PC-3 (cell line): Measurements from ENCODE around the gene BICRA. TPM values are rescaled to one million over a fixed set of nuclear protein-coding genes. Genes with fewer than 3 reads are reported as not detected.

Source experiments
- ATAC-seq: fragments of 200-7000 bp; cut with Tn5 transposase; 2 replicates; pipeline ENCODE4 v1.9.1; 2020; ENCODE audit warnings: mild to moderate bottlenecking, moderate library complexity
- BruUV-seq: library from RNA; stranded (reverse); fragments of 400-500 nt; replicated peaks from 2 replicates; lab custom pipeline; 2021; lab: Mats Ljungman, UMichigan
- CTCF ChIA-PET: fragments of 300-600 bp; sonication (Branson Sonifier 250); formaldehyde crosslinking; loops from one replicate; lab custom pipeline; 2022; ENCODE audit warnings: antibody characterized with exemption; lab: Charles Lee
- POLR2A ChIA-PET: fragments of 300-600 bp; sonication (Branson Sonifier 250); formaldehyde crosslinking; loops from one replicate; lab custom pipeline; 2022; ENCODE audit warnings: antibody characterized with exemption; ENCODE audit not compliant: unreplicated experiment; lab: Charles Lee
- DNase-seq: peaks from one replicate; pipeline ENCODE4 v3.0.0-alpha.2; 2015
- H2AFZ ChIP-seq: fragments of 300-600 bp; sonication (generic); 2 replicates; pipeline ENCODE4 v1.6.0; 2016; ENCODE audit warnings: antibody characterized with exemption, low read length
- H3F3A ChIP-seq: fragments of 300-600 bp; sonication (generic); one replicate; pipeline ENCODE4 v1.6.0; 2017; ENCODE audit warnings: antibody characterized with exemption, low read length, control low read depth, mild to moderate bottlenecking; ENCODE audit not compliant: unreplicated experiment
- H3K27ac ChIP-seq: fragments of 300-600 bp; sonication (generic); 2 replicates; pipeline ENCODE4 v1.5.1; 2016; ENCODE audit warnings: mild to moderate bottlenecking, low read length
- H3K27me3 ChIP-seq: fragments of 300-600 bp; sonication (generic); 2 replicates; pipeline ENCODE4 v1.6.1; 2016; ENCODE audit warnings: low read length, mixed read lengths
- H3K36me3 ChIP-seq: fragments of 300-600 bp; sonication (generic); 2 replicates; pipeline ENCODE4 v1.6.1; 2016; ENCODE audit warnings: low read depth, mixed run types, low read length, mixed read lengths
- H3K4me1 ChIP-seq: fragments of 300-600 bp; sonication (generic); 2 replicates; pipeline ENCODE4 v1.5.1; 2016; ENCODE audit warnings: low read length; ENCODE audit not compliant: insufficient read depth
- H3K4me2 ChIP-seq: fragments of 300-600 bp; sonication (generic); 2 replicates; pipeline ENCODE4 v1.6.0; 2016; ENCODE audit warnings: low read length
- H3K4me3 ChIP-seq: fragments of 300-600 bp; sonication (generic); 2 replicates; pipeline ENCODE4 v1.5.1; 2016; ENCODE audit warnings: mild to moderate bottlenecking, low read length, mixed read lengths
- H3K79me2 ChIP-seq: fragments of 300-600 bp; sonication (generic); 2 replicates; pipeline ENCODE4 v1.6.1; 2017; ENCODE audit warnings: low read length, mixed read lengths
- H3K9ac ChIP-seq: fragments of 300-600 bp; sonication (generic); 2 replicates; pipeline ENCODE4 v1.6.0; 2016; ENCODE audit warnings: mild to moderate bottlenecking, low read length
- H3K9me2 ChIP-seq: fragments of 300-600 bp; sonication (generic); replicated peaks from 2 replicates; pipeline ENCODE4 v1.6.1; 2016; ENCODE audit warnings: mixed run types, low read length, mixed read lengths
- H3K9me3 ChIP-seq: fragments of 300-600 bp; sonication (generic); 2 replicates; pipeline ENCODE4 v1.6.1; 2016; ENCODE audit warnings: low read length, mixed read lengths
- H4K20me1 ChIP-seq: fragments of 300-600 bp; sonication (generic); 2 replicates; pipeline ENCODE4 v1.6.1; 2016; ENCODE audit warnings: low read length, mixed read lengths
- CTCF ChIP-seq: fragments of 300-600 bp; sonication (generic); conservative IDR thresholded peaks from 2 replicates; pipeline ENCODE4 v1.5.1; 2017; ENCODE audit warnings: antibody characterized with exemption, low read depth, mild to moderate bottlenecking, low read length
- EZH2 ChIP-seq: fragments of 300-600 bp; sonication (generic); IDR thresholded peaks from one replicate; pipeline ENCODE4 v1.6.1; 2017; ENCODE audit warnings: antibody characterized with exemption, mild to moderate bottlenecking, low read length; ENCODE audit not compliant: unreplicated experiment
- EZH2phosphoT487 ChIP-seq: fragments of 300-600 bp; sonication (generic); IDR thresholded peaks from 2 replicates; pipeline ENCODE4 v1.6.1; 2018; ENCODE audit warnings: mild to moderate bottlenecking, antibody characterized with exemption, low read length, borderline replicate concordance
- intact Hi-C: fragments of 100-400 bp; cut with micrococcal nuclease; formaldehyde crosslinking; loops from 2 replicates; pipeline ENCODE4 v1.9.0; 2023
- total RNA-seq: library from RNA; depleted of rRNA; stranded (reverse); fragments of >200 nt; gene quantifications from 2 replicates; pipeline ENCODE4 v1.2.3, GENCODE V29; 2014

Gene BICRA
- total RNA-seq, 1 experiment from 2014 or later: 1.2 TPM

GRCh38 chr19:47694466-47695273, 85.7 kb downstream of the BICRA start:
- Histone ChIP-seq H3K9me2 (no peaks in the 10 kb centered on the region), H3K27ac (no peak overlapping the region), H3K4me2 (no peak overlapping the region), H3K4me3 (no peak overlapping the region), H3K4me1 (0 out of 2 replicates have a peak, but pooled peaks cover 3% of the 10 kb centered on the region), H4K20me1 (no peaks in the 10 kb centered on the region), H3K79me2 (no peaks in the 10 kb centered on the region), H3K9ac (no peak overlapping the region), H3K9me3 (no peaks in the 10 kb centered on the region), H3F3A (no peaks in the 10 kb centered on the region), H3K36me3 (no peaks in the 10 kb centered on the region), H3K27me3 (no peaks in the 10 kb centered on the region), H2AFZ (no peak overlapping the region)
- DNase-seq (no peak), ATAC-seq (no peak)
- intact Hi-C loops: loop anchor here (10.0 kb wide), 1 partner anchor 180 kb away; the partner anchor contains the start of gene NAPA
- ChIA-PET CTCF (no interaction called here), POLR2A (no interaction called here)
- TF ChIP-seq EZH2phosphoT487 (no peak), EZH2 (no peak), CTCF (no peak)
- BruUV-seq: no TSS peak

DNA sequence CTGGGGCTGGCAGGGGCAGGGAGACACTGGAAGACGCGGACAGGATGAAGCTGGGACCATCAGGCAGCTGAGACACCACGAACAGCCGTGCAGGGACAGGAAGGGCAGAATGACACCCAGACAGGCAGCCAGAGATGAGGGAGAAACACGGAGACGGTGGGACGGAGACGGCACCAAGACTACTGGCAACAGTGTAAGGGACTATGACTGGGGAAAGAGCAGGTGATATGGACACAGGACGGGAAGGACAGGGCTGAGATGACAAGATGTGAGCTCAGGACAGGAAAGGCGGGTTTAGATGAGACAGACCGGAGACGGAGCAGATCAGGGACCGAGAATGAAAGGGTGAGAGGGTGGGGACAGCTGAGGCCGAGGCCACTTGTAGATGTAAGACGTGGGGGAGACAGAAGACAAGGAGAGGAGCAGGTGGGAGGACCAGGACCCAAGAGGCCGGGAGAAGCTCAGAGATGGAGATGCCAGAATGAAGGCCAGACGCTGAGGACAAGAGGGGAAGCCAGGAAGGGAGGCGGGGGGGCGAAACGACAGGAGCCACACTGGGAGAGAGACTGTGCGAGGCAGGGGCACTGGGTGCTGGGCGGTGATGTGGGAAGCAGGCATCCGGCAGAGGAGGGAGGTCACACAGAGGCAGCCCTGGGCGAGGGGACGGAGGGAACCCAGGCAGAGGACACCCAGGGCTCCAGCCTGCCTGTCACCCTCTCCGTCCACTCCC, 86.8 kb downstream of the BICRA start:
- H3K79me2 ChIP-seq: no peaks in the 10 kb centered on the region
- no TSS peak for BruUV-seq
- intact Hi-C loops: loop anchor here (10.0 kb wide), 1 partner anchor 181 kb away; the partner anchor contains the start of gene NAPA
- H4K20me1 ChIP-seq: no peaks in the 10 kb centered on the region
- H2AFZ ChIP-seq: no peak overlapping the region
- ChIA-PET POLR2A (no interaction called here), CTCF (no interaction called here)
- H3K9me3 ChIP-seq: no peaks in the 10 kb centered on the region
- H3K4me2 ChIP-seq: no peak overlapping the region
- ATAC-seq: no peak
- no peaks in the 10 kb centered on the region for H3F3A ChIP-seq
- H3K36me3 ChIP-seq: no peaks in the 10 kb centered on the region
- H3K27me3 ChIP-seq: no peaks in the 10 kb centered on the region
- no peak for TF ChIP-seq EZH2phosphoT487
- TF ChIP-seq CTCF: no peak
- TF ChIP-seq EZH2: no peak
- H3K4me1 ChIP-seq: 0 out of 2 replicates have a peak, but pooled peaks cover 3% of the 10 kb centered on the region
- no peak for DNase-seq
- H3K9ac ChIP-seq: no peak overlapping the region
- H3K27ac ChIP-seq: no peak overlapping the region
- no peak overlapping the region for H3K4me3 ChIP-seq
- no peaks in the 10 kb centered on the region for H3K9me2 ChIP-seq
